DOHH2 (cell line): ENCODE results near the gene TMEM107.

Experiments
- CTCF ChIP-seq: fragments of 200-600 bp; sonication (generic); IDR thresholded peaks from one replicate; pipeline ENCODE4 v1.5.1; 2014; ENCODE audit warnings: antibody characterized with exemption, mild to moderate bottlenecking, low read depth, low read length; ENCODE audit not compliant: poor library complexity, severe bottlenecking
- EZH2phosphoT487 ChIP-seq: fragments of 200-600 bp; sonication (generic); IDR thresholded peaks from 2 replicates; pipeline ENCODE4 v1.6.1; 2017; ENCODE audit warnings: borderline replicate concordance, mild to moderate bottlenecking, antibody characterized with exemption, low read length, moderate library complexity, mixed read lengths

- TF ChIP-seq CTCF (no peak), EZH2phosphoT487 (no peak)
These were observed 50.2 kb downstream of the TMEM107 start for GRCh38 chr17:8125947-8126490.
